Measurements from ENCODE around the gene CYP1B1. TPM values are rescaled to one million over a fixed set of nuclear protein-coding genes. Genes with fewer than 3 reads are reported as not detected.

Gene CYP1B1
- total RNA-seq, 2 donors from 2014 or later = 27.1 to 83.0 TPM

- ATAC-seq (ENCODE audit: insufficient number of reproducible peaks, low FRiP score, low read depth) (no peak), DNase-seq (ENCODE audit: low spot score) (no peak)
- TF ChIP-seq, protein P1, sequence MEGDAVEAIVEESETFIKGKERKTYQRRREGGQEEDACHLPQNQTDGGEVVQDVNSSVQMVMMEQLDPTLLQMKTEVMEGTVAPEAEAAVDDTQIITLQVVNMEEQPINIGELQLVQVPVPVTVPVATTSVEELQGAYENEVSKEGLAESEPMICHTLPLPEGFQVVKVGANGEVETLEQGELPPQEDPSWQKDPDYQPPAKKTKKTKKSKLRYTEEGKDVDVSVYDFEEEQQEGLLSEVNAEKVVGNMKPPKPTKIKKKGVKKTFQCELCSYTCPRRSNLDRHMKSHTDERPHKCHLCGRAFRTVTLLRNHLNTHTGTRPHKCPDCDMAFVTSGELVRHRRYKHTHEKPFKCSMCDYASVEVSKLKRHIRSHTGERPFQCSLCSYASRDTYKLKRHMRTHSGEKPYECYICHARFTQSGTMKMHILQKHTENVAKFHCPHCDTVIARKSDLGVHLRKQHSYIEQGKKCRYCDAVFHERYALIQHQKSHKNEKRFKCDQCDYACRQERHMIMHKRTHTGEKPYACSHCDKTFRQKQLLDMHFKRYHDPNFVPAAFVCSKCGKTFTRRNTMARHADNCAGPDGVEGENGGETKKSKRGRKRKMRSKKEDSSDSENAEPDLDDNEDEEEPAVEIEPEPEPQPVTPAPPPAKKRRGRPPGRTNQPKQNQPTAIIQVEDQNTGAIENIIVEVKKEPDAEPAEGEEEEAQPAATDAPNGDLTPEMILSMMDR (IDR thresholded peaks at IDR 0.05) = no peak
- Histone ChIP-seq H3K27ac (no peak overlapping the region), H3K4me3 (no peak overlapping the region), H3K36me3 (no peaks in the 10 kb centered on the region), H3K27me3 (replicated peaks; ENCODE audit: insufficient read depth) (no peaks in the 10 kb centered on the region), H3K4me1 (ENCODE audit: control insufficient read depth in 1 of 2, low read depth in 2 of 2) (peaks cover 0 to 14% of the 10 kb centered on the region in 2 donors), H3K9me3 (no peaks in the 10 kb centered on the region)
Measured at GRCh38 chr2:38120829-38121228, 44.9 kb upstream of the CYP1B1 start.

- Histone ChIP-seq H3K4me1 (ENCODE audit: control insufficient read depth in 1 of 2, low read depth in 2 of 2) (peaks cover 0 to 14% of the 10 kb centered on the region in 2 donors), H3K27me3 (replicated peaks; ENCODE audit: insufficient read depth) (no peaks in the 10 kb centered on the region), H3K4me3 (no peak overlapping the region), H3K36me3 (no peaks in the 10 kb centered on the region), H3K27ac (no peak overlapping the region), H3K9me3 (no peaks in the 10 kb centered on the region)
- ATAC-seq (ENCODE audit: insufficient number of reproducible peaks, low FRiP score, low read depth) = no peak
- no peak for DNase-seq (ENCODE audit: low spot score)
- TF ChIP-seq, protein P1 (IDR thresholded peaks at IDR 0.05) = no peak
Measured at GRCh38 chr2:38120264-38120592, 44.3 kb upstream of the CYP1B1 start.

- no peaks in the 10 kb centered on the region for H3K36me3 ChIP-seq
- TF ChIP-seq, protein P1 (IDR thresholded peaks at IDR 0.05) = no peak
- no peak overlapping the region for H3K27ac ChIP-seq
- no peaks in the 10 kb centered on the region for H3K9me3 ChIP-seq
- no peaks in the 10 kb centered on the region for H3K27me3 ChIP-seq (replicated peaks; ENCODE audit: insufficient read depth)
- no peak for ATAC-seq (ENCODE audit: insufficient number of reproducible peaks, low FRiP score, low read depth)
- H3K4me3 ChIP-seq = no peak overlapping the region
- DNase-seq (ENCODE audit: low spot score) = no peak
- peaks cover 3 to 5% of the 10 kb centered on the region in 2 donors for H3K4me1 ChIP-seq (ENCODE audit: control insufficient read depth in 1 of 2, low read depth in 2 of 2)
Measured at GRCh38 chr2:38116762-38117161, 40.8 kb upstream of the CYP1B1 start.

GRCh38 chr2:38115216-38116032 lies 39.5 kb upstream of the CYP1B1 start:
- H3K4me1 ChIP-seq (ENCODE audit: control insufficient read depth in 1 of 2, low read depth in 2 of 2) = peaks cover 0 to 5% of the 10 kb centered on the region in 2 donors
- H3K27me3 ChIP-seq (replicated peaks; ENCODE audit: insufficient read depth) = no peaks in the 10 kb centered on the region
- no peak overlapping the region for H3K27ac ChIP-seq
- TF ChIP-seq, protein P1 (IDR thresholded peaks at IDR 0.05) = peak; percentile 81
- H3K4me3 ChIP-seq = no peak overlapping the region
- DNase-seq (ENCODE audit: low spot score) (peak; percentile 59), ATAC-seq (ENCODE audit: insufficient number of reproducible peaks, low FRiP score, low read depth) (no peak)
- no peaks in the 10 kb centered on the region for H3K36me3 ChIP-seq
- no peaks in the 10 kb centered on the region for H3K9me3 ChIP-seq

GRCh38 chr2:38113981-38114708 lies 38.2 kb upstream of the CYP1B1 start:
- DNase-seq (ENCODE audit: low spot score) = no peak
- Histone ChIP-seq H3K9me3 (no peaks in the 10 kb centered on the region), H3K4me1 (ENCODE audit: control insufficient read depth in 1 of 2, low read depth in 2 of 2) (peaks cover 0 to 5% of the 10 kb centered on the region in 2 donors), H3K27ac (no peak overlapping the region), H3K36me3 (no peaks in the 10 kb centered on the region), H3K4me3 (no peak overlapping the region), H3K27me3 (replicated peaks; ENCODE audit: insufficient read depth) (no peaks in the 10 kb centered on the region)
- peak; percentile 50 for ATAC-seq (ENCODE audit: insufficient number of reproducible peaks, low FRiP score, low read depth)
- TF ChIP-seq, protein P1 (IDR thresholded peaks at IDR 0.05) = no peak

Data from thoracic aorta (tissue), 2 donors.